Thyroid gland (tissue), 4 donors: ENCODE measurements around the gene C6orf132. TPM values are rescaled to one million over a fixed set of nuclear protein-coding genes. Genes with fewer than 3 reads are reported as not detected.

Experiments used
- DNase-seq, 2 donors: peaks; one replicate each; pipeline ENCODE4 v3.0.0-alpha.2; 2019
- H3K27ac ChIP-seq, 3 donors: fragments of 200-600 bp; sonication (generic); 1 replicate in 2 of 3; 2 replicates in 1 of 3; pipeline ENCODE4 v1.5.1; 2016 to 2019; ENCODE audit warnings: mild to moderate bottlenecking in 1 of 3, moderate library complexity in 1 of 3
- H3K27me3 ChIP-seq: fragments of 200-600 bp; sonication (generic); one replicate; pipeline ENCODE4 v1.5.1; 2019
- H3K36me3 ChIP-seq, 2 donors: fragments of 200-600 bp; sonication (generic); one replicate each; pipeline ENCODE4 v1.5.1; 2016 to 2019
- H3K4me1 ChIP-seq, 2 donors: fragments of 200-600 bp; sonication (generic); one replicate each; pipeline ENCODE4 v1.5.1; 2017 to 2019
- H3K4me3 ChIP-seq, 3 donors: fragments of 200-600 bp; sonication (generic); replicated peaks in 1 of 3; 1 replicate in 2 of 3; 2 replicates in 1 of 3; pipeline ENCODE4 v1.5.1; 2016; ENCODE audit warnings: mild to moderate bottlenecking in 1 of 3
- H3K9me3 ChIP-seq: fragments of 200-600 bp; sonication (generic); one replicate; pipeline ENCODE4 v1.5.1; 2017
- POLR2A ChIP-seq, 2 donors: fragments of 450-650 bp; IDR thresholded peaks; one replicate each; pipeline ENCODE4 v1.6.1; 2017; ENCODE audit warnings: antibody characterized with exemption in 2 of 2, mild to moderate bottlenecking in 2 of 2, moderate library complexity in 1 of 2
- WGBS, 2 donors: methylation state at CpG; one replicate each; pipeline ENCODE4 v1.1.5; 2017; 5-methylcytosine and 5-hydroxymethylcytosine counted together
- intact Hi-C: fragments of 100-400 bp; cut with DNase I; formaldehyde crosslinking; loops from one replicate; pipeline ENCODE4 v1.15.1; 2023
- total RNA-seq, 4 donors: library from RNA; depleted of rRNA; stranded (reverse); fragments of >200 nt; gene quantifications; one replicate each; pipeline ENCODE4 v1.2.3, GENCODE V29; 2016
- TF ChIP-seq, protein P1 (sequence below), 6 experiments: fragments of 200-600 bp in 3 of 6; fragments of 450-650 bp in 3 of 6; sonication (generic) in 3 of 6; IDR thresholded peaks; one replicate each; pipeline ENCODE4 v1.5.1; 2016 to 2019; ENCODE audit warnings: antibody characterized with exemption in 6 of 6, mild to moderate bottlenecking in 2 of 6, inconsistent platforms in 1 of 6, moderate library complexity in 1 of 6

The C6orf132 gene
- total RNA-seq, 4 donors from 2014 or later = 14.8 to 34.3 (median 30.6) TPM

DNA sequence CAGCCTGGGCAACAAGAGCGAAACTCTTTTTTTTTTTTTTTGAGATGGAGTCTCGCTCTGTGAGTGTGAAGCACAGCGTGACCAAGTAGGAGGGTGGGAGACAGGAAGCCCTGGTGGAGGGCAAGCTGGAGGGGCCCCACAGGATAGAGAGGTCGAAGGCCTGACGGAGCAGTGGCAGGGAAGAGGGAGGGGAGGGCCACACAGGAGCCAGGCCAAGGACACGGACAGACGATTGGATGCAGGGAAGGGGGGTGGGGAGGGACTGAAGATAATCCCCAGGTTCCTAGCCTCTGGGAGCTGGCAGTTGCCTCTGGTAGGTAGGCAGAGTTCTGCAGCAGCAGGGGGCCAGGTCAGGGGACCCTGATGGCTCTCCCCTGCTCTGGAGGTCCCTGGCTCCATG is 20.0 kb upstream of the C6orf132 start:
- DNase-seq = peak; percentile 56 to 65
- H3K4me1 ChIP-seq = peaks cover 10 to 40% of the 10 kb centered on the region in 2 donors
- no peaks in the 10 kb centered on the region for H3K9me3 ChIP-seq
- TF ChIP-seq, protein P1, sequence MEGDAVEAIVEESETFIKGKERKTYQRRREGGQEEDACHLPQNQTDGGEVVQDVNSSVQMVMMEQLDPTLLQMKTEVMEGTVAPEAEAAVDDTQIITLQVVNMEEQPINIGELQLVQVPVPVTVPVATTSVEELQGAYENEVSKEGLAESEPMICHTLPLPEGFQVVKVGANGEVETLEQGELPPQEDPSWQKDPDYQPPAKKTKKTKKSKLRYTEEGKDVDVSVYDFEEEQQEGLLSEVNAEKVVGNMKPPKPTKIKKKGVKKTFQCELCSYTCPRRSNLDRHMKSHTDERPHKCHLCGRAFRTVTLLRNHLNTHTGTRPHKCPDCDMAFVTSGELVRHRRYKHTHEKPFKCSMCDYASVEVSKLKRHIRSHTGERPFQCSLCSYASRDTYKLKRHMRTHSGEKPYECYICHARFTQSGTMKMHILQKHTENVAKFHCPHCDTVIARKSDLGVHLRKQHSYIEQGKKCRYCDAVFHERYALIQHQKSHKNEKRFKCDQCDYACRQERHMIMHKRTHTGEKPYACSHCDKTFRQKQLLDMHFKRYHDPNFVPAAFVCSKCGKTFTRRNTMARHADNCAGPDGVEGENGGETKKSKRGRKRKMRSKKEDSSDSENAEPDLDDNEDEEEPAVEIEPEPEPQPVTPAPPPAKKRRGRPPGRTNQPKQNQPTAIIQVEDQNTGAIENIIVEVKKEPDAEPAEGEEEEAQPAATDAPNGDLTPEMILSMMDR (IDR thresholded peaks at IDR 0.05) = no peak
- TF ChIP-seq POLR2A (IDR thresholded peaks at IDR 0.05) = no peak
- peak overlapping the region; percentile 41 to 66 (median 48) for H3K27ac ChIP-seq
- intact Hi-C loops = loop anchor here (5.0 to 10.0 kb wide), 2 partner anchors 58 to 85 kb away; no protein-coding TSS in a partner anchor
- H3K36me3 ChIP-seq = no peaks in the 10 kb centered on the region
- 16 to 28% methylated on average over 7 of the region's 7 CpGs for WGBS, 2 donors
- H3K27me3 ChIP-seq = no peaks in the 10 kb centered on the region
- H3K4me3 ChIP-seq = no peak overlapping the region

DNA sequence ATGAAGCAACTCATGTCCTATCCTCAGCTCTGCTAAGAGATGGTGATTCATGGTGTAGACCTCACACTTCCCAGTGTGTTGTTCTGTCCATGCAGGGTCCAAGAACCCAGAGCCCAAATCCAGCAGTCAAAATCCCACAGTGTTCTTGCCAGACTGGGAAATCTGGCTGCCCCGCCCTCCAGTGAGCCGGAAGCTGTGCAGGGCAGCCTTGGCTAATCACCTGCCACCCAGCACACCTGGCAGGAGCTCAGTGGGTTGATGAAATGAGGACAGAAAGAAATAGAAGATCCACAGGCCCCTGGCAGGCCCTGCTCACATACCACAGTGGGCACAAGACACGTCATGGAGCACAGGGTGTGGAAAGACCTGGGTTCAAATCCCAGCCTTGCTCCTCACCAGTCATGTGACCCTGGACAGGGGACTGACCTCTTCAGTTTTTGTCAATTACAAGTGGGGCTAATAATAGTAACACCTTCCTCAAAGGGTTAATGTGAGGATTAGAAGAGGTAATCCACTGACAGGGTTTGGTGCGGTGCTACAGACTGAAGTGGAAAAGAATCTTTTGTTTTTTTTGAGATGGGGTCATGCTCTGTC is 17.1 kb upstream of the C6orf132 start:
- TF ChIP-seq, protein P1 (IDR thresholded peaks at IDR 0.05) = no peak
- TF ChIP-seq POLR2A (IDR thresholded peaks at IDR 0.05) = no peak
- peak in 1 of 2 donors; percentile 29 for DNase-seq
- 64 to 68% methylated on average over 4 of the region's 4 CpGs for WGBS, 2 donors
- Histone ChIP-seq H3K27ac (no peak overlapping the region), H3K4me1 (peaks cover 7 to 23% of the 10 kb centered on the region in 2 donors), H3K4me3 (no peak overlapping the region), H3K9me3 (no peaks in the 10 kb centered on the region), H3K27me3 (no peaks in the 10 kb centered on the region), H3K36me3 (no peaks in the 10 kb centered on the region)
- intact Hi-C loops = loop anchor here (5.0 to 10.0 kb wide), 2 partner anchors 55 to 82 kb away; no protein-coding TSS in a partner anchor

DNA sequence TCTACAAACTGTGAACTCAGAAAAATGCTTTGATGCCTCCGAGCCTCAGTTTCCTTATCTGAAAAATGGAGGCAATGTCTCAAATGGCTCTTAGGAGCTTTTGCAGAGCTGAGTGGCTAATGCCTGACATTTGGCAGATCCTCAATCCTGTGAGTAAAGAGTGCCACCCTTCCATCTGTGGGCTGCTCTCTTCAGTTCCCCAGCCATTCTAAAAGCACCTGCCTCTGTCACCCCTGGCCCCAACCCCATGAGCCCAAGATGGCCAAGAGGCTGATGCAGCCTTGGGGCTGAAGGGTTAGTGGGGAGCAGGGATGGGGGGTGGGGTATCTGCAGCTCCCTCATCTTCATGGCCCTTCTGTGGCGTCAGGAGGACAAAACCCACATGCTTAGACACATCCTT is 16.2 kb upstream of the C6orf132 start:
- Histone ChIP-seq H3K4me1 (peaks cover 7 to 18% of the 10 kb centered on the region in 2 donors), H3K4me3 (no peak overlapping the region), H3K36me3 (no peaks in the 10 kb centered on the region), H3K9me3 (no peaks in the 10 kb centered on the region), H3K27ac (no peak overlapping the region), H3K27me3 (no peaks in the 10 kb centered on the region)
- DNase-seq = no peak
- TF ChIP-seq POLR2A (IDR thresholded peaks at IDR 0.05) = no peak
- TF ChIP-seq, protein P1 (IDR thresholded peaks at IDR 0.05) = no peak
- intact Hi-C loops = no loop called here
- WGBS, 2 donors = 94 to 100% methylated on average over 2 of the region's 2 CpGs

DNA sequence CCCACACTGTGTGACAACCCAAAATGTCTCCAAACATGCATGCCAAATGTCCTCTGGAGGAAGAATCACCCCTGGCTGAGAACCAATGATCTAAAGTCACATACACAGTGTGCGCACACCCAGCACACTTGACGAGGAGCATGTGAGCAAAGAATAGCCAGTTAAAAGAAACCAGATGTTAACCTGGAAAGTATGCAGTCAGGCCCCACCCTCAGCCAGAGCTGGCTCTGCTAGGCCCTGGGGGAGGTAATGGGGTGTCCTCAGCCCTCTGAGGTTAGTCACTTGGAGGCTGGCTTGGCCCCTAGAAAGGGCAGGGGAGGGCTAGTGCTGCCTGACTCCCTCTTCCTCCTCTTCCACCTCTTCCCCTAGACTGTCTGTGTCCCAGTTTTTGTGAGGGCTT is 15.6 kb upstream of the C6orf132 start:
- intact Hi-C loops = no loop called here
- no peak for DNase-seq
- Histone ChIP-seq H3K4me1 (peaks cover 7 to 13% of the 10 kb centered on the region in 2 donors), H3K27ac (no peak overlapping the region), H3K27me3 (no peaks in the 10 kb centered on the region), H3K36me3 (no peaks in the 10 kb centered on the region), H3K4me3 (no peak overlapping the region), H3K9me3 (no peaks in the 10 kb centered on the region)
- TF ChIP-seq POLR2A (IDR thresholded peaks at IDR 0.05) = no peak
- TF ChIP-seq, protein P1 (IDR thresholded peaks at IDR 0.05) = no peak
- 76 to 80% methylated on average over 2 of the region's 2 CpGs for WGBS, 2 donors

DNA sequence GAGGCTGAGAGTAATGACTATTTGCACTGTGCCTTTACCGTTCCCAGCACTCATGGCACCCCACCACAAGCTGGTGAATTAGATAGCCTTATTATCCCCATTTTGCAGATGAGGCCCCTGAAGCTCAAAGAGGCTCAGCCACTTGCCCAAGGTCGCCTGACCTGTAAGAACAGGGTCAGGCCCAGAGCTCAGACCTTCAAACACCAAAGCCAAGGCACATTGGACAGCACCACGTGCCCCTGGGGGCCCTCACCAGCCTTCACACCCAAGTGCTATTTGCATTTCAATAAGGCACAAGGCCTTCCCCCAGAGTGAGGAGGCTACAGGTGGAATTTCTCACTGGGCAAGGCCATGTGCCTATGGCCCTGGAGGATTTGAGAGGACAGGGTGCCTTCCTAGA is 14.2 kb upstream of the C6orf132 start:
- intact Hi-C loops = no loop called here
- no peak overlapping the region for H3K27ac ChIP-seq
- WGBS, 2 donors = 95 to 100% methylated on average over 2 to 3 of the region's 3 CpGs
- peaks cover 0 to 5% of the 10 kb centered on the region in 2 donors for H3K4me1 ChIP-seq
- no peak for DNase-seq
- H3K9me3 ChIP-seq = no peaks in the 10 kb centered on the region
- no peaks in the 10 kb centered on the region for H3K27me3 ChIP-seq
- TF ChIP-seq POLR2A (IDR thresholded peaks at IDR 0.05) = no peak
- TF ChIP-seq, protein P1 (IDR thresholded peaks at IDR 0.05) = no peak
- H3K4me3 ChIP-seq = no peak overlapping the region
- H3K36me3 ChIP-seq = no peaks in the 10 kb centered on the region
